Endodermal cell (in vitro differentiated cells): ENCODE measurements around the gene PIAS1. TPM values are rescaled to one million over a fixed set of nuclear protein-coding genes. Genes with fewer than 3 reads are reported as not detected.

Source experiments
- DNase-seq: peaks from one replicate; pipeline ENCODE4 v3.0.0-alpha.2; 2017
- H3K27ac ChIP-seq: 2 replicates; pipeline ENCODE4 v1.5.1; 2013; ENCODE audit warnings: mild to moderate bottlenecking, low read depth, low read length, moderate library complexity
- H3K27me3 ChIP-seq: 2 replicates; pipeline ENCODE4 v1.6.1; 2013; ENCODE audit warnings: mild to moderate bottlenecking, low read length, moderate library complexity; ENCODE audit not compliant: insufficient read depth, control insufficient read depth, poor library complexity, severe bottlenecking
- H3K36me3 ChIP-seq: 2 replicates; pipeline ENCODE4 v1.7.0; 2013; ENCODE audit warnings: mild to moderate bottlenecking, low read length, moderate library complexity; ENCODE audit not compliant: control insufficient read depth, insufficient read depth
- H3K4me1 ChIP-seq: one replicate; pipeline ENCODE4 v1.7.0; 2013; ENCODE audit warnings: low read length; ENCODE audit not compliant: control insufficient read depth, insufficient read depth
- H3K4me3 ChIP-seq: 2 replicates; pipeline ENCODE4 v1.5.1; 2013; ENCODE audit warnings: mild to moderate bottlenecking, low read length, moderate library complexity
- H3K9ac ChIP-seq: 2 replicates; pipeline ENCODE4 v1.6.1; 2013; ENCODE audit warnings: mild to moderate bottlenecking, low read length, moderate library complexity; ENCODE audit not compliant: poor library complexity, severe bottlenecking; ENCODE audit errors: extremely low read depth
- H3K9me3 ChIP-seq: 2 replicates; pipeline ENCODE4 v1.6.1; 2013; ENCODE audit warnings: mild to moderate bottlenecking, low read length, moderate library complexity; ENCODE audit not compliant: control insufficient read depth
- H3K27ac Mint-ChIP-seq: 2 replicates; pipeline ENCODE4 v1.8.0; 2020; ENCODE audit warnings: mixed read lengths
- H3K27me3 Mint-ChIP-seq: 2 replicates; pipeline ENCODE4 v1.8.0; 2021; ENCODE audit warnings: mild to moderate bottlenecking, mixed read lengths; ENCODE audit not compliant: insufficient read depth
- H3K36me3 Mint-ChIP-seq: 2 replicates; pipeline ENCODE4 v1.8.0; 2020; ENCODE audit warnings: low read depth, mixed read lengths
- H3K4me1 Mint-ChIP-seq: 2 replicates; pipeline ENCODE4 v1.8.0; 2020; ENCODE audit warnings: mixed read lengths
- H3K4me3 Mint-ChIP-seq: 2 replicates; pipeline ENCODE4 v1.8.0; 2020; ENCODE audit warnings: mild to moderate bottlenecking, moderate library complexity, mixed read lengths
- H3K9me3 Mint-ChIP-seq: 2 replicates; pipeline ENCODE4 v1.8.0; 2020; ENCODE audit warnings: mild to moderate bottlenecking, mixed read lengths
- CTCF ChIP-seq: fragments of 200-600 bp; sonication (generic); conservative IDR thresholded peaks from 2 replicates; pipeline ENCODE4 v1.5.0; 2021; ENCODE audit warnings: antibody characterized with exemption, mild to moderate bottlenecking
- WGBS, 2 experiments: methylation state at CpG; one replicate each; pipeline versions ENCODE4 v1.1.5 to v1.1.7; 2013; ENCODE audit warnings: missing lambda C conversion rate in 2 of 2, mixed read lengths in 1 of 2; ENCODE audit not compliant: insufficient coverage in 1 of 2, insufficient read length in 1 of 2; 5-methylcytosine and 5-hydroxymethylcytosine counted together
- total RNA-seq, 2 donors: library from RNA; stranded (reverse); fragmentation: NEBNext Ultra II Directional in 1 of 2; extraction: Animal tissue kit (Norgen Biotek cat#: 25700) in 1 of 2; gene quantifications; 2 replicates in 1 of 2; 3 replicates in 1 of 2; pipeline ENCODE4 v1.2.1, GENCODE V29; 2021

PIAS1 gene
- total RNA-seq, 2 donors from 2014 or later, result 38.0 to 40.1 TPM

GRCh38 chr15:68042855-68043222 lies 11.3 kb upstream of the PIAS1 start:
- Mint-ChIP-seq H3K9me3 (peaks cover 33% of the 10 kb centered on the region), H3K36me3 (no peaks in the 10 kb centered on the region), H3K4me3 (no peak overlapping the region), H3K27me3 (peaks cover 6% of the 10 kb centered on the region), H3K27ac (no peak overlapping the region), H3K4me1 (peaks cover 6% of the 10 kb centered on the region)
- no peak for TF ChIP-seq CTCF
- DNase-seq, result no peak
- WGBS, 2 experiments, result 92 to 100% methylated on average over 2 to 3 of the region's 3 CpGs
- no peaks in the 10 kb centered on the region for H3K36me3 ChIP-seq
- no peak overlapping the region for H3K4me3 ChIP-seq
- H3K9ac ChIP-seq, result no peak overlapping the region
- no peak overlapping the region for H3K27ac ChIP-seq
- H3K4me1 ChIP-seq, result no peaks in the 10 kb centered on the region
- H3K27me3 ChIP-seq, result no peaks in the 10 kb centered on the region
- H3K9me3 ChIP-seq, result peaks cover 26% of the 10 kb centered on the region

- no peaks in the 10 kb centered on the region for H3K27me3 Mint-ChIP-seq
- peaks cover 6% of the 10 kb centered on the region for H3K4me1 Mint-ChIP-seq
- TF ChIP-seq CTCF, result peak; percentile 10
- no peaks in the 10 kb centered on the region for H3K36me3 Mint-ChIP-seq
- Histone ChIP-seq H3K9me3 (peaks cover 7% of the 10 kb centered on the region), H3K9ac (no peak overlapping the region), H3K4me1 (no peaks in the 10 kb centered on the region), H3K27me3 (no peaks in the 10 kb centered on the region), H3K4me3 (no peak overlapping the region), H3K36me3 (no peaks in the 10 kb centered on the region), H3K27ac (no peak overlapping the region)
- H3K4me3 Mint-ChIP-seq, result no peak overlapping the region
- WGBS, 2 experiments, result 88 to 94% methylated on average over 8 to 14 of the region's 14 CpGs
- H3K9me3 Mint-ChIP-seq, result peaks cover 17% of the 10 kb centered on the region
- peak; percentile 68 for DNase-seq
- H3K27ac Mint-ChIP-seq, result no peak overlapping the region
These were observed 8.5 kb upstream of the PIAS1 start for GRCh38 chr15:68045289-68046265.

GRCh38 chr15:68047826-68048225 lies 6.3 kb upstream of the PIAS1 start:
- Histone ChIP-seq H3K4me3 (no peak overlapping the region), H3K9me3 (no peaks in the 10 kb centered on the region), H3K4me1 (no peaks in the 10 kb centered on the region), H3K27me3 (no peaks in the 10 kb centered on the region), H3K9ac (no peak overlapping the region), H3K36me3 (no peaks in the 10 kb centered on the region), H3K27ac (no peak overlapping the region)
- 83 to 87% methylated on average over 3 of the region's 3 CpGs for WGBS, 2 experiments
- Mint-ChIP-seq H3K9me3 (no peaks in the 10 kb centered on the region), H3K27ac (no peak overlapping the region), H3K36me3 (no peaks in the 10 kb centered on the region), H3K27me3 (peaks cover 4% of the 10 kb centered on the region), H3K4me1 (peaks cover 4% of the 10 kb centered on the region), H3K4me3 (no peak overlapping the region)
- DNase-seq, result no peak
- TF ChIP-seq CTCF, result no peak
